HG03469 (cell line): ENCODE data around the gene OR5H14.
A peak's percentile ranks its signal among the peaks of the same experiment; 100 is the strongest.
"Not testable (repeated sequence)": the region's sequence is repeated elsewhere in the genome, so short reads cannot be mapped to it uniquely, and the experiment has no call there.

Experiments used
- ATAC-seq: cut with Tn5 transposase; IDR thresholded peaks from one replicate; pipeline ENCODE4 v1.9.1; 2021; ENCODE audit warnings: mild to moderate bottlenecking, moderate library complexity, moderate number of reproducible peaks; ENCODE audit not compliant: unreplicated experiment

Gene OR5H14

DNA sequence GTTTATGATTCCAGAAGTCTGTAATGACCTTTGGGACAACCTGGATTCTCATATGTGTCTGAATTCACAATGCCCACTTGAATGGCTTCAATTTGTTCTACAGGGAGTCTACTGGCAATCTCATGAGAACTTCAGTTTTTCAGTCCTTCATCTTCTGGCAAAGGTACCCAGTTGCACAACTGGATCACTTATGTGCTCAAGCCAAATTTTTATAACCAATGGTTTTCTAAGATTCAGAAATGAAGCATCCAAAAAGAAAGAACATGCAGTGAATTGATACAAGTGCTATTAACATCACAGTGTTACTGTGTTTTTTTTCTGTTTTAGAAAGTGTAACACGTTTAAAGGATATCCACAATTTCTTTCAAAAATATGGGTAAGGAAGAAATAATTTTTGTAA lies at the start of gene OR5H14:
Gene OR5H14, plus strand, starts transcription at position 301 of the 400 bp plus-strand sequence. CDS start 1,907 bp downstream, outside the sequence.
- ATAC-seq: no peak

DNA sequence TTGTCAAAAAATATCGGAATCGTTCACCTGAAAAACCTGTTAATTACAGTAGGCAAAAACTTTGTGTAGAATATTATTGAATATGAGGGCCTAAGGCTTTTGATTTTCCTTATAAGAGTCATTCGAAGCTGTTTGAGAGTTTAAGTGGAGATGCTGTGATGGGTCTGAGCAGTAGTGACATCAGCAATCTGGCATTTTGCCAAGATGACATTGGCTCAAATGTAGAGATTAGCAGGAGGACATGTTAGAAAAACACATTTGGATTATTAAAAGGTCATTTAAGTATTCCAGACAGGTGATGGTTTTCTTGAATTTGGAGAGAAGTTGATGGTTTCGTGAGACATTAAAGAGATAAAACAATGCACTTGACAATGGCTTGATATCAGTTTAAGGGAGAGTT lies 47.4 kb upstream of the OR5H14 start:
- ATAC-seq: no peak

DNA sequence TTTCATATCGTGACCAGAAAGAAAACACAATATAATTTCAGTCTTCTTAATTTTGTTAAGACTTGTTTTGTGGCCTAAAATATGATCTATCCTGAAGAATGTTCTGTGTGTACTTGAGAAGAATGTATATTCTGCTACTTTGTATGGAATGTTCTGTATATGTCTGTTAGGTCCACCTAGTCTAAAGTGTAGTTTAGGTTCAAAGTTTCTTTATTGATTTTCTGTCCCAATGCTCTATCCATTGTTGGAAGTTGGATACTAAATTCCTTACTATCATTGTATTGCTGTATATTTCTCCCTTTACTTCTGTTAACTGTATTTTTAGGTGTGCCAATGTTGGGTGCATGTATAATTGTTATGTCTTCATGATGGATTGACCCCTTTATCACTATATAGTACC lies 39.1 kb upstream of the OR5H14 start:
- no peak for ATAC-seq

DNA sequence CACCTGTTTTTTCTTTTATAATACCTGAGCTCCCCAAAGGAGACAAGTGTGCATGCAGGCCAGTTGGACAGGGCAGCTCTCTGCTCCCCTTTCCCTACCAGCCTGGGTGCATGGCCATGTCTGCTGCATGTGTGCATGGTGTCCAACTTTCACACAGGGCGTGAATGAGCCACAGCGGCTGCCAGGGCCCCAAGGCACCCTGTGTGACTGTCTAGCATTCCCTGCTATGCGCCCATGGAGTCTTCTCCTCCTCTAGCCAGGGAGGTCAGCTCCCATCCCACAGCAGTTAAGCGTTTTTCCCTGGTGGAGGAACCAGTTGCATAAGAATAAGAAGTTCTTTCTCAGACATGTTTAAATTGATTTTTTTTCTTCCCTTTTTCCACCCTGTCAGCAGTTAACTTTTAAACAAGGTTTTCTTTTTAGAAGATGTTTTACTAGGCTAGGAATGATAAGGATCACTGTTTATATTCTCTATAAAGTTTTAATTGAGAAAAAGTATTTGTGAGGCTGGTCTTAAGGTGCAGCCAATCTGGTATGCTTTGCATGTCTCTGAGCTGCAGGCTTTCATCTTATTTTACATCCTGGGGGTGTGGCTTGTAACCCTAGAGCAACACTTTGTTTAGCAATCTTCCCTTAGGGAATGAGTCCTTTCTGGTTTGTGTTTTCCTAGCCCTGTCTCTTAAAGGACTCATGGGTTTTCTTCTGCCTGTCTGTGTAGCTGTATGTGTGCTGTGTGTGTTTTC lies 37.3 kb upstream of the OR5H14 start:
- ATAC-seq: no peak

DNA sequence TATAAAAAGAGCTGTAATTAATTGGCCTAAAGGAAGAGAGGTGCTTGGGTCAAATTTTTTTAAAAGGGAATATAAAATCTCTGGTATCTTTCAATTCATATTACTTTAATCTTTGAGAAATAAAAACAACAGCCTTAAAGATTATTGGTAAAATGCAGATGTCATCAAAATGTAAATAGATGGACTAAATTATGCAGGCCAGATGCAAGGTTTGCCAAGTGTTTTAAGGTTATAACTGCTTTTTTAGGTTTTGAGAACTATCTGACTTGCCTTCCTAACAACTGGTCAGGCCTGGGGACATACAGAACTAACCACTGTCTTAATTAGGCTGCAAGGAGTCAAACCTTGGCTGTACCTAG lies 36.8 kb upstream of the OR5H14 start:
- ATAC-seq: no peak

DNA sequence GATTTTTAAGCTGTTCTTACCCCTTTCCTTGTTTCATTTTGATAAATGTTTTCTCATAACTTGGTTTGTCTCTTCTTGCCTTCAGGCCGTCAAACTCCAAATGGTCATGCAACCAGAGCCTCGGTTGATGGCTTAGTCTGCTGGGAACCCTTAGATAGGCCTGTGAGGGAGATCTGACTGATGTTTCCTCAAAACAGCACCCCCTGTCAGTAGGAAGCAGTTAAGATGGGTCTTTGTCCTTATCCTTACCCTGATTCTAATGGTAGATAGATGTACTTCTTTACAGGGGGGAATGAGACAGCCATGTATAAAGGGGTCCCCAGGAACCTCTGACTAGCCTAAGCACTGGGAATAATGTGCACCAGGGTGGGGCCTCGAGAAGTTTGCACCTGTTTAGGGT lies 33.0 kb upstream of the OR5H14 start:
- no peak for ATAC-seq

DNA sequence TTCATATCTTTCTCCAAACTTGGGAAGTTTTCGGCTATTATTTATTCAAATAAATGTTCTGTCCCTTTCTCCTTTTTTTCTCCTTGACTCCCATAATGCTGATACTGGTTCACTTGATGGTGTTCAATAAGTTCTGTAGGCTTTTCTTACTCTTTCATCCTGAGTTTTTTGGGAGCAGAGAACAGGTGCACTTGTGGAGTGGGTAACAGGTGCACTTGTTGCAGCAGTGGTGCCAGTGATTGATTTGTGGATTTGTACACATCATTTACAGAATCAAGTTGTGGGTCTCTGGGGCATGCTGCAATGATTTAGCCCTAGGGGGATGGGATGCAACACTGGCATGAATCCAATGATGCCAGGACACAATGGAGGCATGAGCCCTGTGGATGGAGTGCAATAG lies 31.6 kb upstream of the OR5H14 start:
- ATAC-seq: no peak

DNA sequence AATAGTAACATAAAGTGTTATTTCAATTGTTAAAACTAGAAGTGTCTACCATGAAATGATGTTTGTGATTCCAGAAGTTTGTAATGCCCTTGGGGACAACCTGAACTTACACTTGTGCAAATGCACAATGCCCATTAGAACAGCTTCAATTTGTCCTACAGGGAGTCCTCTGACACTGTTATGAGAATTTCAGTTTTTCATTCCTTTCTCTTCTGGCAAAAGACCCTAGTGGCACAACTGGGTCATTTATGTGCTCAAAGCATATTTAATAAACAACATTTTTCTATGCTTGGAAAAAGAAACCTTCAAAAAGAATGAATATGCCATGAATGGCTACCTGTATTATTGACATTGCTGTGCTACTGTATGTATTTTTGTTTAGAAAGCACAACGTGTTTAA lies 16.9 kb upstream of the OR5H14 start, which contains the start of gene OR5H1:
Gene OR5H1, plus strand, starts transcription at position 301 of the 400 bp plus-strand sequence. CDS start 1,977 bp downstream, outside the sequence.
- ATAC-seq: no peak

DNA sequence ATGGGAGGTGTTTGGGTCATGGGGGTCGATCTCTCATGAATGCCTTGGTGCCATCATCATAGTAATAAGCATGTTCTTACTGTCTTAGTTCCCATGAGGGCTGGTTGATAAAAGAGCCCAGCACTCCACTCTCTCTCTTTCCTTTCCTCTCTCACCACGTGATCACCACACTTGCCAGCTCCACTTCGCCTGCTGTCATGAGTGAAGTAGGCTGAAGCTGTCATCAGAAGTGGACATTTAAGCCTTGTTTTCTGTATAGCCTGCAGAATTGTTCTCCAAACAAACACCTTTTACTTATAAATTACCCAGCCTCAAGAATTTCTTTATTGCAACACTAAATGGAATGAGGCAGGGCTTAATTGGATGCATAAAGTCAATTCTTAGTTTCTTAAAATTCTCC lies 10.6 kb upstream of the OR5H14 start:
- no peak for ATAC-seq

DNA sequence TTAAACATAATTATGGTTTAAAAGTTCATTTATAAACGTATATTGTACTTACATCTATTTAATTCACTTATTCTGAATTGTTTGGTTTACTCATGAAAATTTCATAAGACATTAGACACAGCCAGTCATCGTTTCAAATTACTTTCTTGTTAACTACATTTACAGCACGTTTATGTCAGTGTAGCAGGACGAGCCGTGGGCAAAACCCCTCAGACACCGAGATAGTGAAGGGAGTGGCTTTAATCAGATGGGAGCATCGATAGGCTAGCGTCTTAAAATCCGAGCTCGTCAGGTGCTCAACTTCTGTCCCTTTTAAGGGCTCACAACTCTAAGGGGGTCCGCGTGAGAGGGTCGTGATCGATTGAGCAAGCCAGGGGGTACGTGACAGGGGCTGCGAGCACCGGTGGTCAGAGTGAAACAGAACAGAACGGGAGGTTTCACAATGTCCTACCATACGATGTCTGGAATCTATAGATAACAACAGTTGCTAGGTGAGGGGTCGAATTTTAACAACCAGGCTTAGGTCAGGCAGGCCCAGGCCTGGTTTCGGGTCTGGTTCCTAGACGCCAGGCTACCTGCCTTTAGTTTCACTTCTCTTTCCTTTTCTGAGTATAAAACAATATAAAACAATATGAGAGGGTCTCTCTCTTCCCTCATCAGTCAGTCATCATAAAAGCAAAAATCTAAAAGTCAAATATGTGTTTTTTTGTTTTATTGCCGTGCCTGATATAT lies 9.3 kb upstream of the OR5H14 start:
- not testable (repeated sequence) for ATAC-seq

DNA sequence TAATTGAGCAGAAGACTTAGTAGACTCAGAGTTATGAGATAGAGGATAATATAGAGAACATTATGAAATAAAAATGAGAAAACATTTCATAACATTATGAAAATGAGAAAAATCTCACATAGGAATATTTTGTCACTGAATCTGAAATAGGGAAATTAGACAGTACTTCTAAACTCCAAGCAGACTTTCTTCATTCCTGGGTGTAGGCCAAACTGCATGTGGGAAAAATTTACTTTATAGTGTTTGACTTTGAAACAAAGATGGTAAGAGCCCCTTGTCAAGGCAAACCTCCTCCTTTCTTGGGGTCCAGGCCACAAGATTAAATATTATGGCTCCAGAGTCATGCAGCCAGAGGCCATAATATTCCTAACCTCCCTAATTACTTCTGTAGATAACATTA lies 6.7 kb upstream of the OR5H14 start:
- ATAC-seq: no peak

DNA sequence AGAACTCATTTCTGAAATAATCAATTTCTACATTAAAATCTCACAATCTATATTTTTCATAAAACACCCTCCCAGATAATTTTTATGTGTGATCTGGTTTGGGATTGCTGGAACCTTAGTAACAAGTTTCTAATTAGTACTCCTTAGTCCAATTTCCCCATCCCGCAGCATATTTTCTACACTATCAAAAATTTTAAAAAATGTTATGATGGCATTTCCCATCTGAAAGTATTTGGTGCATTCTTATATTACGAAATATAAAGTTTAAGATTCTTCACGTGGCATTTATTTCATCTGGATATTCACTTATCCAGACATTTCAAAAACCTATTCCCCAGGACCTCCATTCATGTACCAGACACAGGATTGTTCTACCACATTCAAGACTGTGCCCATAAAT lies 1.5 kb downstream of the OR5H14 start:
- no peak for ATAC-seq

DNA sequence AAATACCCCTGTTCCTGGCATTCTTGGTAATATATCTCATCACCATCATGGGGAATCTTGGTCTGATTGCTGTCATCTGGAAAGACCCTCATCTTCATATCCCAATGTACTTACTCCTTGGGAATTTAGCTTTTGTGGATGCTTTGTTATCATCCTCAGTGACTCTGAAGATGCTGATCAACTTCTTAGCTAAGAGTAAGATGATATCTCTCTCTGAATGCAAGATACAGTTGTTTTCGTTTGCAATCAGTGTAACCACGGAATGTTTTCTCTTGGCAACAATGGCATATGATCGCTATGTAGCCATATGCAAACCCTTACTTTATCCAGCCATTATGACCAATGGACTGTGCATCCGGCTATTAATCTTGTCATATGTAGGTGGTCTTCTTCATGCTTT lies 2.2 kb downstream of the OR5H14 start:
- not testable (repeated sequence) for ATAC-seq

DNA sequence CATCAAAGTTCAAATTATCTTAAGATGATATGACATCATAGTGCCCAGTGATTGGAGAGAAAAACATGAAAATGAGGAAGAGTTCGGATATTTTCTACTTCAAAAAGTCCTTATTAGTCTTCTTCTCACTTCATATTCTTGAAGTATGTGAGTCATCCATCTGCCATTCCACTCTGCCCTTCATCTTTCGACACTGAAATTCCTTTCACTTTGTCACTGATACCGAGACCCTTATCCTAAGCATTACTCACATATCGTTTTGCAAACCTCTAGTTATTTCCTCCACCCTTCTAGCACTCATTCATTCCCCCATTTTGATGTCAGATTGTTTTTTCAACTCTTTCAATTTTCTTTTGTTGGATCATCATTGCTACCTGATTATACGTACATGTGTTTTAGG lies 4.0 kb downstream of the OR5H14 start:
- no peak for ATAC-seq

DNA sequence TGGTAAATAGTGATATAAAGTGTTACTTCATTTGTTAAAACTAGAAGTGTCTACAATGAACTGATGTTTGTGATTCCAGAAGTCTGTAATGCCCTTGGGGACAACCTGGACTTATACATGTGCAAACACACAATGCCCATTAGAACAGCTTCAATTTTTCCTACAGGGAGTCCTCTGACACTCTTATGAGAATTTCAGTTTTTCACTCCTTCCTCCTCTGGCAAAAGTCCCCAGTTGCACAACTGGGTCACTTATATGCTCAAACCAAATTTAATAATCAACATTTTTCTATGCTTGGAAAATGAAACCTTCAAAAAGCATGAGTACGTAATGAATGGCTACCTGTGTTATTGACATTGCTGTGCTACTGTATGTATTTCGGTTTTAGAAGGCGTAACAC lies 19.1 kb downstream of the OR5H14 start, which contains the start of gene OR5H15:
Gene OR5H15, plus strand, starts transcription at position 301 of the 400 bp plus-strand sequence. CDS start 2,004 bp downstream, outside the sequence.
- ATAC-seq: no peak

DNA sequence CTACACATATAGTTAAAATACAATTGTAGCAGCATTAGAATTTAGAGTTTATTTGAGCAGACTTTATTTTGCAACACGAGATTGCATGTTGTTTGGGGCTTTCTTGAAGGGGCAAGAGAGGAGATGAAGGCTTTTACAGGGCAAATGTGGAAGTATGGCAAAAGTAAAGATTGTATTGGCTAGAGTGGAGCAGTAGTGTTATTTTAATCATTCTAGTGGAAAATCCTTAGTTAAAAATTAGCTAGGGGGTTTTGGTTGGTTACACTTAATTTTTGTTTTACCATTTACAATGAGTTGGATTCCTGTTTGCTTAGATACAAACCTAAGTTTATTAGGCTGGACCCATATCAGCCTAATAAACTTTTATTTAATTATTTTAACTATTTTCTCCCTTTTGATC lies 23.8 kb downstream of the OR5H14 start:
- ATAC-seq: no peak

DNA sequence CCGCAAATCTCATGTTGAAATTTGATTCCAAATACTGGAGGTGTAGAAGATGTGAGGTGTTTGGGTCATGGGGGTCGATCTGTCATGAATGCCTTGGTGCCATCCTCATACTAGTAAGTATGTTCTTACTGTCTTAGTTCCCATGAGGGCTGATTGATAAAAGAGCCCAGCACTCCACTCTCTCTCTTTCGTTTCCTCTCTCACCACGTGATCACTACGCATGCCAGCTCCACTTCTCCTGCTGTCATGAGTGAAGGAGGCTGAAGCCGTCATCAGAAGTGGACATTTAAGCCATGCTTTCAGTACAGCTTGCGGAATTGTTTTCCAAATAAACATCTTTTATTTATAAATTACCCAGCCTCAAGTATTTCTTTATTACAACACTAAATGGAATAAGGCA lies 25.3 kb downstream of the OR5H14 start:
- ATAC-seq: no peak

DNA sequence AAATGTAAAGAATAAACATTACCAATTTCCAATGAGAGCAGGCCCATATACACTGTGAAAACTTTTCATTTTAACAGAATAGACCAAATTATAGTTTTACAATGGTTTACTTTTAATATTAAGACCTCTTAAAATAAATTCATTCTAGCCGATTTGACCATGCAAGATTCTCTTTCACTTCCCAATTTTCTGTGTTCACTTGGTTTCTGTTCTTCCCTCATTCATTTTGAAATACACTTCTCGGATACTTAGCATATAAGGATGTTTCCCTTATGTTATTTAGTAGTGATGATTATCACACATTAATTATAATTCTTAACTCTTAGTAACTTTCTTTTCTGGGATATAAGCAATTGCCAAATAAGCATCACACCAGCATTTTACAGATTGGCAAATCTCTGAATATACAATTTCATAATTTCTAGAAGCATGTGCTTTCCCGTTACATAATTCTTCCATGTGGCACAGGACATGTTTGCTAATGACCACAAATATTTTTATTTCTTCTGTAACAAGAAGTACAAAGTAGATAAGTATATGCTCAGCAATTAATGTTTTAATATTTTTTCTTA lies 33.1 kb downstream of the OR5H14 start:
- ATAC-seq: no peak

DNA sequence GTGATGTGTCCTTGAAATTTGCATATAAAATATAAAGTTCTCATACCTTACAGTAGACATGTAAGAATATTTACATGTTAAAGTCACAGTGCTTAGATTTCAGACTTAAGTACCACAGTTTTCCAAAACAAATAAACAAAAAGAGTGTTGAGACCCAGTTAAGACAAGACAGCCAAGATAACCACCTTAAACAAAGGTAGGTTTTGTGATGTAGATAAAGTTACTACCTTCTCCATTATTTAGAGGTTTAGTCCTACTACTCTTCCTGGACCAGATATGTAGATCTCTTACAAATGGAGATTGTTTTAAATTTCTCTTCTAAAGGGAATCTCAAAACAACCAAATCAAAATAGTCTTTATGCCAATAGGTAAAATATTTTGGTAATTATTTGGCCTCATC lies 34.9 kb downstream of the OR5H14 start:
- ATAC-seq: no peak

DNA sequence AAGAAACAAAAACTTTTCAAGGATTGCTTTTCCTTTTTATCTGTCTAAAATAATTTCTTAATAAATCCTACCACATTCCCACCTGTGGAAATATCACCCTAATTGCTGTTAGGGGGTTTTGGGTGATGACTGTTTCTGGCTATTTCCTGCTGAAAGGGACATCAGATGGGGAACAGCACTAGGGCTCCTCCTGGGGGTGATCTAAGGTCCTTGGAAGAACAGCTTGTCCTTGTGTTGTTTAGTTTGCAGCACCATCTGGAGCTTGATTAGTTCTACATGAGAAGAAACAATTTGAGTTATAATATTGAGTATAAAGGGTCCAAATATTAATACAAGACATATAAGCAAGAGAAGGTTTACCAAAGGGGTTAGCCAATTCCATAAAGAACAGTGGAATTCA lies 37.9 kb downstream of the OR5H14 start:
- ATAC-seq: no peak

DNA sequence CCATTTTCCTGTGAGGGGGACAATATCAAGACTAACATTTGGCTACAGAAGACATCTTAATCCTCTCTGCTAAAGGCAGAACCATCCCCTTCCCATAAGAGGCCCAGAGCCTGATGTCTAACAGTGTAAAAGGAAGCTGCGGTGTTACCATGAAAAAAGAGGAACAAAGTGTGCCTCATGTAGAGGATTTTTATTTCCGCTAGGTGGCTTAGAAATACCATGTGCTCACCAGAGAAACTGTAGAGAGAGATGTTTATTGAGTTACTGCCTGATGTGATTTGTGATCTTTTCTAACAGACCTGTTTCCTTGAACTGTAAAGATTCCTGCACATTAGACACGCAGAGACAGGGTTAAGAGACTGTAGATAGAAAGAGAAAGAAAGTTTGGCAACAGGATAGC lies 41.3 kb downstream of the OR5H14 start:
- ATAC-seq: peak; percentile 92

DNA sequence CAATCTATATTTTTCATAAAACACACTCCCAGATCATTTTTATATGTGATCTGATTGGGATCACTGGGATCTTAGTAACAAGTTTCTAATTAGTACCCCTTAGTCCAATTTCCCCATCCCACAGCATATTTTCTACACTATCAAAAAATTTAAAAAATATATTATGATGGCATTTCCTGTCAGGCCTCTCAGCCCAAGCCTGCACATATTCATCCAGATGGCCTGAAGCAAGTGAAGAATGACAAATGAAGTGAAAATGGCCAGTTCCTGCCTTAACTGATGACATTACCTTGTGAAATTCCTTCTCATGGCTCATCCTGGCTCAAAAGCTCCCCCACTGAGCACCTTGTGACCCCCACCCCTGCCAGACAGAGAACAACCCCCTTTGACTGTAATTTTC lies 43.6 kb downstream of the OR5H14 start:
- ATAC-seq: not testable (repeated sequence)
